HG02759 (cell line): Measurements from ENCODE around the gene TOMM40L.

Experiments
- ATAC-seq: cut with Tn5 transposase; IDR thresholded peaks from one replicate; pipeline ENCODE4 v1.9.1; 2021; ENCODE audit warnings: mild to moderate bottlenecking, moderate library complexity; ENCODE audit not compliant: unreplicated experiment

The TOMM40L gene

DNA sequence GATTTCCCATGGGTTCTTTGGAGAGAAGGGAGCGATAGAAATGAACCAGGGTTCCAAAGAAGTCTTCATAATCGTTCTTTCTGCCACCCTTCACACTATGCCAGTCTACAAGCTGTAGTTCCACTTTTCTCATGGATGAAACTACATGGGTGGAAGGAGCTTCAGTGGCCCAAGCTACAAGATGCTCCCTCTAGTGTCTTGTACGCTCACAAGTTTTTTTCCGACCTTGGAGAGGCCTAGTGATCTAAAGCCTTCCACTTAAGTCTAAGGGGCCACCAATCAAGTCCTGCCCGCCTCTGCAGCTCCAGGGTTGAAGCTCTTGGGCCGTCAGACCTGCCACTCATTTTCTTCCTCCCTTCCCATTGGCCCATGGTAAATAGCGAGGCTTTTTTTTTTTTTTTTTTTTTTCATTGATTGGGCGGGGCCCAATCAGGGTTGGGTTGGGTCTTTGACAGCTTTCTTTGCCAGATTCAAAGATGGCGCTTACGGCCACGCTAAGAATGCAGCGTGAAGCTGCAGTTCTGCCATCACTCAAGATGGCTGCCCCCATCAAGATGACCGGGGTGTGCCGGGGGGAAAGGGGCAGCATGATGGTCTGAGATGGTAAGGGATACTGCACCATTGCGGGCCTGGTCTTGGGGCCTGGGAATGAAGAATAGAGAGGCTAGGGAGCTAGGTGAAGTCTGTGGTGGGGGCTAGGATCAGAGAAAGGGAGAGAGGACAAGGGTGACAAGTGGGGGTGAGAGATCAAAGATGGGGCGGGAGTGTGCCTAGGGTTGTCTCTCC lies at the start of gene TOMM40L:
Gene TOMM40L (plus strand): TSS at position 527 of the 786 bp plus-strand sequence. CDS start 430 bp downstream, outside the sequence.
- peak; percentile 93 for ATAC-seq

DNA sequence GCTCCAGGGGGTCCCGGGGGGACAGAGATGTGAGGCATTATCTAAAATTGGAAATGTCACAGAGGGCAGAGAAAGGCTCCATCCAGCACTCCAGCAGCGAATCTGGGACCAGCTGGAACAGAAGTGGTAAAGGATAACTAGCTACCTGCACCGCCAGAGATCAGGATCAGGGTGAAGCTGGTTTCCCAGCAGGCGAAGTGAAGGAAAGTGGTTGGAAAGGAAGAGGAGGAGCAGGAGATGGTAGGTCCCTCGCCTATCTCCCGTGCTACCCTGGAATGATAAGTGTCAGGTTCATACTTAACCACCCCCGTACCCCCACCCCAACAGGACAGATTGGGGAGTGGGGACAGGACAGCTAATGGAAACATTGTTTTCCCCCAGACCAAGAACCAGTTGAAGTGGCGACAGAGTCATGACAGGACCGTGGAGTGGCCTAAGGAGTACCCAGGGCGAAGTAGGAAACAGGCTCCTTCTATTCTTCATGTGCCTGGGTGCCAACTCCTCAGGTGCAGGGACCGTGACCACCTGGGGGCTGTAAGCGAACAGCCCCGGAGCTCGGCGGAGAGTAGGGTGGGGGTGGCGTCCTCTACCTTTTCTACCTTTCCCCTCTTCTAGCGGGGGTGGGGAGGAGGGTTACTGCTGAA lies 49.3 kb upstream of the TOMM40L start:
- no peak for ATAC-seq

DNA sequence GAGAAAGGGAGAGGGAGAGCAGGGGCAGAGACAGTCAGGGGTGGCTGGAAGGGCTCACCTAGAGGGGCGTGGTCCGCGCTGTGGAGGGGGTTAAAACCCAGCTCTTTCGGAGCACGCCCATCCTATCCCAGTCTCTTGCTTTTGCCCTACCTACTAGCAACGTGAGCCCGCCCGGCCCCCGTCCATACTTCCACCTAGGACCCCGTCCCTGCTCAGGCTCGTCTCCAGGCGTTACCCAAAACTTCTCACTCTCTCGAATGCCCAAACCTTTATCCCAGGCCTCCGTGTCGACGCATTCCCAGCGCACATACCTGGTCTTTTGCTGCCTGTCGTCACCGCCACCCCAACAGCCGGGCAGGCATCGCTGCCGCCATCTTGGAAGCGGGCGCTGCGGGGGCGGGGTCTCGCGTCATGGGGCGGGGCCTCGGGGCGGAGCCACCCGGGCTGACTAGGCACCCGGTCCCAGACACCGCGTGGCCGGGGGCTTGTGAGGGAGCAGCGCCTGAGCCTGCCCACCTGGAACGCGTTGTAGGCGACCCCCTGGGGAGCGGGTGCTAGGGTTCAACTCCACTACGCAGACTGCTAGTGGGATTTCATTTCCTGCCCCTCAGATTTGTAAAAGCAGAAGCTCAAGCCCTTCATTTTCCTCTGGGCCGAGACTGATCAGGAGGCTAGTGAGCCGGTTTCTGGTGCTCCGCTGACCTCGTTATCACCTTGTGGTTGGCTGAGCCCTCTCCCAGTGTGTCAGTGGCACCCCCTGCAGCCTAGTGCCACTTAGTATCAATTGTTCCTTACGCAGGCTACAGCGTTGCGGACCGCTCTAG lies 48.5 kb upstream of the TOMM40L start, which contains the start of gene B4GALT3:
Gene B4GALT3 (minus strand): TSS at position 396 of the 824 bp plus-strand sequence. CDS start 1,447 bp downstream, outside the sequence.
- ATAC-seq, result peak; percentile 90

DNA sequence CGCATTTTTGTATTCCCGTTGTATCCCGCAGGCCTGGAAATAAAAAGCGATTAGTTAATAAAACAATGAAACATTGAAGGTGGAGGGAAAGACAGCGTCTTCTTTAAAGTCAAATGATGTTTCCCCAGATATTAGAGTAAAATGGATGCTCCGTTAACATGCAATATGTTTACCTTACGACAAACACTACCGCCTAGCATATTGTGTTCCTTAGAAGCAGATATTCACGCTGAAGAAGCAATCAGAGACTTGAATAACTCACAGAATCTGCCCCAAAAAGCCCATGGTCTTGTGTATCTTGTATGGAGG lies 48.0 kb upstream of the TOMM40L start:
- no peak for ATAC-seq

DNA sequence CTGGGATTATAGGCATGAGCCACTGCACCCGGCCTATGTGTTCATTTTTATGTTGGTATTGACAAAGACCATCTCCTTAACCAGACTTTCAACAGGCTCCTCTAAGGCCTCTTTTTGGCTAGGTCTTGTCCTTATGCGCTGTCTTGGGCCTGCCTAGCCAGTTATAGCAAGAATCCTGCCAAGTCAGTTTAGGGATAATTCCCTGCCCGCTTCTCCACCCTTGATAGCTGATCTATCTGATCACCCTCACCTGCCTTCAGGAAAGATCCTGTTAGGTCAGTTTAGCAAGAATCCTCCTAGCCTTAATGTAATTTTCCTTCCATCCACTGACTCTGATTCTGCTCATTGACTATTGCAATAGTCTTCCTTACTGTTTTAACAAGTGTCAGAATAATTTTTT lies 46.2 kb upstream of the TOMM40L start:
- no peak for ATAC-seq

DNA sequence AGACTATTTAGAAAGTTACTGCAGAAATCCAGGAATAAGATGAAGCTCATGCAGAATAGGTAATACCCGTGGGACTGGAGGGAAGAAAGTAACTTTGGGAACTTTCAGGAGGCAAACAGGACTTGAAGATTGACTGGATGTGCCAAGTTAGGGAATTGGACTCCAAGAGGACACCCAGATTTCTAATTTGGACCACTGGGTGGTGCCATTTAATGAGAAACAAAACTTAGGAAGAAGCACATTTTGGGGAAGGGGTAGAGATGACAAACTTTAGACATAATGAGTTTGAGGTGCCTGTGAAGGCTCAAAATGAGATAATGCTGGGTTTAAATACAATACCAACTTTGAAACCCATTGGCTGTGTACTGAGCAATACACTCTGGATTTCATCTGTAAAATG lies 45.2 kb upstream of the TOMM40L start:
- no peak for ATAC-seq

DNA sequence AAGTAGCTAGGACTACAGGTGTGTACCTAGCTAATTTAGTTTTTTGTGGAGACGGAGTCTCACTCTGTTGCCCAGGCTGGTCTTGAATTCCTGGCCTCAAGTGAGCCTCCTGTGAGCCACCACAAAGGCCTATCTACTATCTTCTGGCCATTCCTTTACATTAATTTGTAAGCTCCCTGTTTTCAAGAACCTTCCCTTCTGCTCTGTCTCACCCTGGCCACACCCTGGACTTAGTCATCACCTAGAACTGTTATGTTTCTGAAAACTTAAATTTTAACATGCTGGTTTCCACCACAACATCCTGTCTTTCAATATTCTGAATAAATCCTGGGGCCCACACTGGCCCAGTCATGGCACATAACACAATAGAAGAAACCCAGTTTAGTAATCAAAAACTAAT lies 43.6 kb upstream of the TOMM40L start:
- ATAC-seq, result peak; percentile 40

DNA sequence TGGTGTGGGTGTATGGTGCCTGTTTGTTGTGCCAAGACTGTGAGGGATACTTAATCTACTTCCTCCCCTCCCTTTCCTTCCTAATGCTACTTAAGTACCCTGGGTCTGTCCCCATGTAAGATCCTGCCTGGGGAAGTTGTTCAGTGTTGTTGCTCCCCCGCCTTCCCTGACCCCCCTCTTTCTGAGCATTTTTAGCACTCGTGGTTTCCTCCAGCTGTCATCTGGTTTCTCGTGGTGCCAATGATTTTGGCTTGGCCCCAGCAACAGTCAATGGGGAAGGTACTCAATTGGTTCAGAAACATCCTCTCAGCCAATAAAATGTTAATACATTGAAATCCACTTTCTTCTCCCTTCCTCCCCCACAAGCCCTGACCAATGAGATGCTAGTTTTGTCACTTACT lies 40.6 kb upstream of the TOMM40L start:
- peak; percentile 71 for ATAC-seq

DNA sequence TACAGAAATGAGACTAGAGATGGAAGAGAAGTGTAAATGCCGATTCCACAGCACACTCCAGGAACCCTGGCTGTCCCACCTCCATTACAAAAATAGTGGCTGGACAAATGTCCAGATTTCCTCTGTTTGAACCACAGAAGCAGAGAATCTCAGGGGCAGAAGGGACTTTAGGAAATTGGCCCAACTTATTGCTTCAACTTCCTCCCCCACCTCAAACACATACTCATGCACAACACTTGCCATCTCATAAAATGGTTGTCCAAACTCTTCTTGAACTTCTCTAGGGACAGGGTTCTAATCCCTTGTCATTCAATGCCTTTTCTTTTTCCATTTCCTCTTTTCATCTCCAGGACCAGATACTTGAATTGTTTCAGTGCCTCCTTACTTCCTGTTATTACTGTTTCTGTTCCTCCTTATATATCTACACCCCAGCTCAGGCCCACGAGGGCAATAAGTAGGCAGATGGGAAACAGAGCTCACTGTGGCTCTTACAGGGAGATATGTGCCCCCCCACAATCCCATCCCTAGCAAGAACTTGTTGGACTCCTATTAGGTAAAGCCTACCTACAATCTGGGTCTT lies 40.0 kb upstream of the TOMM40L start:
- peak; percentile 30 for ATAC-seq

DNA sequence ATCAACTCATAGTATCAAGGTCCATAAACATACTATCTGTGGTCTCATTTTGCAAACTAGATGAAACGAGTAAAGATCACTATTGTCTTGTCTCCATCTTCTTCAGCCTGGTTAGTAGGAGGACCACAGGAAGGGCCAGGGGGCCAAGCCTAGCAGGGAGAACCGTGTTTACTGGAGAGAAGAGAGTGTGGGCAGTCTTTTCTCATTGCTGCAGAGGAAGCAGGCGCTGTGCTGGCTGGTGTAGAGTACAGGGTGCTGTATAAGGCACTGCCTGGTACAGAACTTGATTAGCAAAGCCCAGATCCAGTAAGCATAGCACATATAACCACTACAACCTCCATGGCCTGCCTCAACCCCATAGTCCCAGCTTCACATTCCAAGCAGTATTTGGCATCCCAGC lies 38.5 kb upstream of the TOMM40L start:
- ATAC-seq, result no peak

DNA sequence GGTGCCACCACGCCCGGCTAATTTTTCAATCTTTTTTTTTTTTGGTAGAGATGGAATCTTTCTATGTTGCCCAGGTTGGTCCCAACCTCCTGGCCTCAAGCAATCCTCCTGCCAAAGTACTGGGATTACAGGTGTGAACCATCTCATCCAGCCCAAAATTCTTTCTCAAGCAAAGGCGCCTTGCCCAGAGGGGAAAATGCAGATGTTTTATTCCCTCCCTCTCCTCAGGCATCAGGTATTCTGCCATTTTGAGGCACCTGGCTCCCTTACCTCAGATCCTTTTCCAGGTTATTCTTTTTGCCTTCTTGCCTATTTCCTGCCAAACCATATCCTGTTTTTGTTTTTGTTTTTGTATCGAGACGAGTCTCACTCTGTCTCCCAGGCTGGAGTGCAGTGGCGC lies 37.5 kb upstream of the TOMM40L start:
- no peak for ATAC-seq

DNA sequence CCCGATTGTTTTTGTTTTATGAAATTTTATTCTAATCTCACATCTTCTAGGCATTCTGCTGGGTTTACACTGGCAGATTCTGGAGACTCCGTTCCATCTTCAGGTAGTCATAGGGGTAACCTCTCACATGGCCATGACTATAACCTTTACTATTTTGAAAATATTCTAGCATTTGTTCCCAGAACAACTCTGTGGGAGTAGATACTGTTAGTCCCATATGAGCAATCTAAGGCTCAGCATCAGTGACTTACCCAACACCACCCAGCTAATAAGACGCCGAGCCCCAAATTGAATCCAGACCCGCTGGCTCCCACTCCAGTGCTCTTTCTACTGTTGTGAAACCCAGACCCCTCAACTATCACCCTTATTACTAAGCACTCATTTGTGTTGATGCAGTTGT lies 36.8 kb upstream of the TOMM40L start:
- ATAC-seq, result no peak

DNA sequence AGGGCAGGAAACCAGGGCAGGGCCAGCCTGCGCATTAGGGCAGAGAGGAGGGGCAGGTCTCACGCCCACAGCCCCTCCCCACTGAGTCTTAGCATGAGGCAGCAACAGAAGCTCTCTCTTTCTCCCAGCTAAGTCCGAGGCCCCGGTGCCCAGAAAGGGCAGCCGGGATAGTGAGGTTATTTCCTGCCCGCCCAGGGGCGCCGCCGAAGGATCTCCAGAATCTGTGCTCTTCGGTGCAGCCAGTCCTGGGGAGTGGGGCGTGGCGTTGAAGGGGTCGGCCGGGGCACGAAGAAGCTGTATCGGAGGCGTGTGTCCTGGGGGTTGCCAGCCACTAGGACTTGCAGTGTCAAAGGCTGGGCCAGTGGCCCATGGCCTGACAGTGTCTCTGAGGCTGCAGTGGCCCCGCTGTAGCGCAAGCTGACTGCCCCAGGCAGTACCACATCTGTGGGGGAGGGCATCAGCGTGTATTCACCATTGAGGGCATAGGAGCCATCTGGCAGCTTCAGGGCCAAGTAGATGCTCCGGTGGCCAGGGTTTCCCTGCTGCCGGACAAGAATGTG lies 34.8 kb upstream of the TOMM40L start:
- no peak for ATAC-seq

DNA sequence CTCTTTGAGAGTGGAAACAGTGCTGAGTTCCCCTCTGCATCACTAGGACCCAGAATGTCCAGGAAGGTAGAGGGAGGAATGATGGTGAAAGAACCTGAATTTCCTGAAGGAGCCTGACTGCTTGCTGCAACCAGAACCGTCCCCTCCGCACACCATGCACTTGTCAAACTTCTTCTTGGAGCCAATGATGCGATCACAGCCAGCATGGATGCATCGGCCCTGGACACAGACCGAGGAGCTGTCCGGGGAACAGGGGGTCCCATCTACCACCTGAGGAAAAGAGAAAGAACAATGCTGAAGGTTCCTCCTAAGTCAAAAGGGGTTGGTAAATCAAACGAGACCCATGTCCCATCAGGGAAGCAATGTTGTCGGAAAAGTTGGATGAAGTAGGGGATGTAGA lies 33.9 kb upstream of the TOMM40L start:
- no peak for ATAC-seq

DNA sequence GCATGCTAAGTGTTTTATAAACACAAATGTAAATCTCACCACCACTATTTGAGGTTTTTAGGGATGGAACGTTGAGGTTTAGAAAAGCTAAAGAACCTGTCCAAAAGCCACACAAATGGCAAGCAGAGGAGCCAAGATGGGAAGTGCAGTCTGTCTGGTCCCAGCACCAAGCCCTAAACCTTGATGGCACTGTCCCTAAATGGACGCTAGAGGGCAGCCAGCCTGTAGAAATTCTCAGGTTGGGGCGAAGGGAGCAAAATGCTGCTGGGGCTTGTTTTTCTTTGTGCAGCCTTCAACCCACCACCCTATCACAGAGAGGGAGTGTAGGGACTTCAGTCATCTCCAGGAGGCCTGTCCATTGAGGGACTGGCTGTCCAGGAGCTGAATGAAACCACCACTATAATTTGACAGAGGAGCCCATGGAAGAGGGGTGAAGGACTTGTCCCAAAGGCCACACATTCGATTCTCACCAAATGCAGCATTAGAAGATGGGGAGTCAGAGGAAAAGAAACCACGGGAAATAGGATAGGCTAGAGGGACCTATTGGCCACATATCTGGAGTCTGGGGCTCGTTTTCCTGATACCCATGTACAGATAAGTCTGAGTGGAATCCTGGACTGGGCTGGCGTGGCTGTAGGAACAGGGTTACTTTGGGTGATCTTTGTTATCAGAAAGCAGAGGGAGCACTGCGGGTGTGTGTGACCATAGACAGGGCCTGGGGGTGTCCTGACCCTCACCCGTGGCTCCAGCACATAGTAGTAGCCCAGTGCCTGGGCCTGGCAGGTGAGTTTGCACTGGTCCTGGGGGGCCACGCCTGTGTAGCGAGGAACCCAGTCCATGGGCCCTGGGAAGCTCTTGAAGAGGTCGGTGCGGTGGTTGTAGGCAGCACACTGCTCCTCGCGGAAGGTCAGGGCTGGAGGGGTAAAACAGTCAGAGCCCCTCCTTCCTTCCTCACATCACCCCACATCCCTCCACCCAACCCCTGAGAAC lies 33.1 kb upstream of the TOMM40L start:
- ATAC-seq, result peak; percentile 61

DNA sequence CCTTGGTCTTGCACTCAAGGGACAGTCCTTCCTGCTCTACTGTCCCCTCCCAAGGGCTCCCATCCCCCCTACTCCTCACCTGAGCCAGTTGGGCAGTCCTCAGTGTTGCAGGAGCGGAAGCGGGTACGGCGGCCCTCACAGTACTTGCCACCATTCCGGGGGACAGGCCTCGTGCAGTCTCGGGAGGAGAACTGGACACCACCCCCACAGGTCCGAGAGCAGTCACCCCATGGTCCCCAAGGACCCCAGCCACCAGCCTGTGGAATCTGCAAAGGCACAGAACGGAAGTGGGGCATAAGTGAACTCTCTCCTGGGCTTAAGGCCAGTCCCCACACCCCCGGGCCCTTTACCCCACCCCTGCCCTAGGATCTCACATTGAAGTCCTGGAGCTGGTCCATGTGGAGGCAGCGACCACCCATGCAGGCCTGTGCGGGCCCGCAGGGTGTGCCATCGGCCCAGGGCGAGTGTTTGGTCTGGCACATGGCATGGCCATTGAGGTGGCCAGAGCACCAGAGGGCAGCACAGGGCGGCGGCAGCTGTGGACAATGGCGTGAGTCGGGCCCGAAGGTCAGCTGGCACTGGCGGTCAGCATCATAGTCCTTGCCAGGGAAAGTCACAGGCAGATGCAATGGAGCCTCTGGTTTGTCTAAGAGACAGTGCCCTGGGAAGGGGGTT lies 32.2 kb upstream of the TOMM40L start:
- no peak for ATAC-seq

DNA sequence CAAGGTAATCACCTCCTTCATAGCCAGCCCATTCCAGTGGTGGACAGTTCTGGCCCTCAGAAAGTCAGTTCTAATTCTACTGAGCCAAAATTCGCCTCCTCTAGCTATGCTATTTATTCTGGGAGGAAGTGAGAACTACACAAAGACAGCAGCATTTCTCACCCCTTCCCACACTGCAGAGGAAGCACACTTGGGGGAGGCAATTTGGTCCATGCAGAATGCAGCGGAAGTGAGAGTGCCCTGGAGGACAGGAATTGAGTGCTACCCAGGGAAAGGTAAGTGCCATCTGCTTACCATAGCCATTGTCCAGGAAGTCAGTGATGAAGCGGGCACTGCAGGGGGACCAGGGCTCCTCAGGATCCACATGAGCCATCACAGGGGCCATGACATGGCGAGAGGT lies 30.7 kb upstream of the TOMM40L start:
- peak; percentile 66 for ATAC-seq

DNA sequence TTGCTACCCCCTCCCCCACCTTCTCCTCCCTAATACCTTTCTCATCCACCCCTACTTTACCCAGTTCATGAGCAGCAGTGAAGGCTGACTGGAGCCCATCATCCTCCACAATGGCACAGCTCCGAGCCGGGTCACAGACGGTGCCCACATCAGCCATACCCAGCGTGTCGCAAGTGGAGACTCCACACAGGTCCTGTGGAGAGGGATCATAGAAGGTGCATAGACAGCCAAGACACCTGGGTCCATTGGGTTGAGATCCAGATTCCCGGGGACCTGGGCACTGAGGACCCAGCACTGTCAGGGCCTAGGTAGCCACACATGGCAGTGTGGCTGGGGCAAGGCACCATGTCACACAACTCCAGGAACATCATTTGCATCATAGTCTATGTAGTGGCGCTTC lies 29.7 kb upstream of the TOMM40L start:
- no peak for ATAC-seq
